T47D (cell line): ENCODE data around the gene EIF5.

Experiments
- DNase-seq, 2 experiments: peaks; one replicate each; pipeline versions ENCODE4 v3.0.0 to v3.0.0-alpha.2; 2011 to 2012; ENCODE audit warnings: low read depth in 1 of 2, low spot score in 1 of 2
- JUND ChIP-seq: IDR thresholded peaks from 2 replicates; pipeline ENCODE4 v1.6.1; 2012; ENCODE audit warnings: low read depth
- in situ Hi-C: cut with HindIII; loops from 2 replicates; pipeline ENCODE4 v1.10.0; 2016; ENCODE audit warnings: low sequenced_read_pairs, low pct_unique_long_range_greater_than_20kb

The EIF5 gene

GRCh38 chr14:103296007-103296406 is 38.0 kb upstream of the EIF5 start:
- DNase-seq = peak in 1 of 2 experiments; percentile 39
- TF ChIP-seq JUND = no peak
- in situ Hi-C loops = no loop called here

GRCh38 chr14:103296987-103297386 is 37.0 kb upstream of the EIF5 start:
- in situ Hi-C loops = no loop called here
- TF ChIP-seq JUND = no peak

DNA sequence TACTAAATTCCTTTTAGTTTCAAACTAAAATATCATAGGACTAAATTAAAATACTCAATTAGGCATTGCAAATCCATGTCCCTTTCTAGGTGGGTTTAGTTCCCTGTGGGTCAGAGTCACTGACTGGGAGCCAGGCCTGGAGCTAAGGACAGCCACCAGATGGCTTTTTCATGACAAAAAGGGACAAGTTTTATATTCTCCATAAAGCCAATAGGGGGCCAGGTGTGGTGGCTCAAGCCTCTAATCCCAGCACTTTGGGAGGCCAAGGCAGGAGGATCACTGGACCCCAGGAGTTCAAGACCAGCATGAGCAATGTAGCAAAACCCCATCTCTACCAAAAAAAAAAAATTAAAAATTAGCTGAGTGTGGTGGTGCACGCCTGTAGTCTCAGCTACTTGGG is 35.4 kb upstream of the EIF5 start:
- in situ Hi-C loops = no loop called here
- no peak for DNase-seq
- no peak for TF ChIP-seq JUND

More at GRCh38 chr14:103296987-103297386, 37.0 kb upstream of the EIF5 start:
- no peak for DNase-seq

DNA sequence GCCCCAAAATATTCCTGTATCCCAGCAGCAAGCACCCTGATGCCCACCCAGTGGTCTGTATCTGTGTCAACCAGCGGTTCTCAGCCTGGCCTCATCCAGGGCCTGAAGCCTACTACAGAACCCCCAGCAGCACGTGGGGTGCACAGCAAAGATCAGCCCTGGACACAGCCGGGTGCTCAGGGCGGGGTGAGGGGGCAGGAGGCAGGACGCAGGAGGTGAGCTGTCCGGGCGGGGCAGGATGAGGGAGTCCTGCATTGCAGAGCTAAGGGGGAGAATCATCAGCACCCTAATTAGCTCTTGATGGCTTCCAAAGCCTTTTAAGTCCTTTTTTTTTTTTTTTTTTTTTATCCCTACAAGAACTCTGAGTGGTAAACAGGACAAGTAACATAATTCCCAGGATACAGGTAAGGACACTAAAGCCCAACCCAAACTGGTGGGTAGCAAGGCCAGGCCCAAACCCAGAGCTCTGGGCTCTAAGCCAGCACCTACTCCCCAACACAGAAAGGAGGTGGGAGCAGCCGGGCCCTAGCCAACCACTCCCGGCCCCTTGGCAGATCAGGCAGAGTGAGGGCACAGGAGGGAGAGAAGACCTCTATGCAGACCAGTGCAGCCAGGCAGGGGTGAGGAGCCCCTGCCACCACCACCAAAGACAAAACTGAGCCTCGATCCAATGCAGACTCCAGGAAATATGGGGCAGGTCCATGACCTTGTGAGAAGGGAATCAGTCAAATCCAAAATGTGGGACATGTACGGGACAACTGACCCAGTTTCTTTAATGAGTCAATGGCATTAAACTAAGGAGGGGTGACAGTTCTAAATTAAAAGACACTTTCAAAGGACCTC is 32.3 kb upstream of the EIF5 start:
- TF ChIP-seq JUND = no peak
- in situ Hi-C loops = no loop called here
- no peak for DNase-seq

- in situ Hi-C loops = no loop called here
- TF ChIP-seq JUND = no peak
- no peak for DNase-seq
These were observed 31.1 kb upstream of the EIF5 start for GRCh38 chr14:103302966-103303365.

DNA sequence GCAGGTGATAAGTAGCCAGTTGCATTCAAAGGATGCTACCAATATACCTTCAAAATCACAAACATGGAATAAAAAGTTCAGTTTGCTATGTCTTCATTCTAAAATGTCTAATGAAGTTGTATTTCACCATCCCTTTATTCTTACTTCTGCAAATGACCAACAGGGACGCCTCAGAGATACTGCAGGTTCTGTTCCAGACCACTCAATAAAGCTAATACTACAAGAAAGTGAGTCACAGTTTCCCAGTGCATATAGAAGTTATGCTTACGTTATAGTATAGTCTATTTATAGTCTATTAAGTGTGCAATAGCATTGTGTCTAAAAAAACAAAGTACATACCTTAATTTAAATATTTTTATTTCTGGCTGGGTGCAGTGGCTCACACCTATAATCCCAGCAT is 29.3 kb upstream of the EIF5 start:
- in situ Hi-C loops = no loop called here
- TF ChIP-seq JUND = no peak
- DNase-seq = no peak

DNA sequence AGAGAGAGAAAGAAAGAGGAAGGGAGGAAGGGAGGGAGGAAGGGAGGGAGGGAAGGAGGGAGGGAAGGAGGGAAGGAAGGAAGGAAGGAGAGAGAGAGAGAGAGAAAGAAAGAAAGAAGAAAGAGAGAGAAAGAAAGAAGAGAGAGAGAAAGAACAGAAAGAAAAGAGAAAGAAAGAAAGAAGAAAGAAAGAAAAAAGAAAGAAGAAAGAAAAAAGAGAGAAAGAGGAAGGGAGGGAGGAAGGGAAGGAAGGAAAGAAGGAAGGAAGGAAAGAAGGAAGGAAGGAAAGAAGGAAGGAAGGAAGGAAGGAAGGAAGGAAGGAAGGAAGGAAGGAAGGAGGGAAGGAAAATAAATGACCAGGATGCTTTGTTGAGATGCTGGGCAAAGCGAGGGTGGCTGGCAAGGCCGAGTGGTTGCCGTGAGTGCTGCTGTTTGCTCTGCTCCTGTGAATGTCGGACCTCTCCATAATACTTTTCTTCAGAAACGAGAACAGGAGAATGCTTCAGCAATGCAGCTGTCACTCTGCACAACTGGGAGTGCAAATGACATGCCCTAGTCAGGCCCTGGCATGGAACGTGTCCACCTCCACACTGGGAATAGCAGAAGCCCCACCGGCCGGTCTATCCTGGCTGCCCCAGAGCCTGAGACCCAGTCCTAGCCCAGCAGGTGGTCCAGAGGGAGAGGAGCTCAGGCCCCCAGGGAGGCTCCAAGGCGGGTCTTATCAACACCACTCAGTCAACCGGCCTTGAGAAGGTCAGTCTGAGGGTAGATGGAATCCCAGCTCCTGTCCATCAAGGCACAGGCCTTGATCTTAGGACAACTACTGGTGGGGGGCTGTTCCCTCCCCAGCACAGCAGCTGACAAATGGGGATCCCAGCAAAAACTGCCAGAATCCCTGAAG is 25.1 kb upstream of the EIF5 start:
- DNase-seq = no peak
- in situ Hi-C loops = no loop called here

DNA sequence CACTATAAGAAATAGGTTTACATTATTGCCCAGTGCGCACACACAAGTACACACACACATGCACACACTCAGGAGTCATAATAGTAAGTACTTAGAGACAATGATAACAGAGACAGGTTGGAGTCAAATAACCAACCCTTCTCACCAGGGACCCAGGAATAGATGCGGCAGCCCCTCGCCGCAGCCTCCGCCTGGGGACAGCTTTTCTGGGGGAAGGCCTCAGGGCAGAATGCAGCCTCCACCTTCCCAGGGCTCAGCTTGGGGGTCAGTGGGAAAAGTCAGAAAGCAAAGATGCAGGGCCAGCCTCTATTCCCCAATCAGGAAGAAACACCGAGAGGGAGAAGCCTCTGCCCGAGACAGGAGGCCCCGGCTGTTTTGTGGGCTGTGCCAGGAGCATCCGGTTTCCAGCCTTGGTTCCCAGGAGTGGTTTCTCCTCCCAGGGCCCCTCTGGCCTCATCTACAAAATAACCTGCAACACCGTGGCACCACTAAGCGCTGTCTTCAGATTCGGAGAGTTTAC is 23.4 kb upstream of the EIF5 start:
- TF ChIP-seq JUND = no peak
- no peak for DNase-seq
- in situ Hi-C loops = no loop called here

More for the DNA sequence above, 25.1 kb upstream of the EIF5 start:
- no peak for TF ChIP-seq JUND

- in situ Hi-C loops = no loop called here
- DNase-seq = no peak
- no peak for TF ChIP-seq JUND
These were observed 22.7 kb upstream of the EIF5 start for GRCh38 chr14:103311171-103311997.

DNA sequence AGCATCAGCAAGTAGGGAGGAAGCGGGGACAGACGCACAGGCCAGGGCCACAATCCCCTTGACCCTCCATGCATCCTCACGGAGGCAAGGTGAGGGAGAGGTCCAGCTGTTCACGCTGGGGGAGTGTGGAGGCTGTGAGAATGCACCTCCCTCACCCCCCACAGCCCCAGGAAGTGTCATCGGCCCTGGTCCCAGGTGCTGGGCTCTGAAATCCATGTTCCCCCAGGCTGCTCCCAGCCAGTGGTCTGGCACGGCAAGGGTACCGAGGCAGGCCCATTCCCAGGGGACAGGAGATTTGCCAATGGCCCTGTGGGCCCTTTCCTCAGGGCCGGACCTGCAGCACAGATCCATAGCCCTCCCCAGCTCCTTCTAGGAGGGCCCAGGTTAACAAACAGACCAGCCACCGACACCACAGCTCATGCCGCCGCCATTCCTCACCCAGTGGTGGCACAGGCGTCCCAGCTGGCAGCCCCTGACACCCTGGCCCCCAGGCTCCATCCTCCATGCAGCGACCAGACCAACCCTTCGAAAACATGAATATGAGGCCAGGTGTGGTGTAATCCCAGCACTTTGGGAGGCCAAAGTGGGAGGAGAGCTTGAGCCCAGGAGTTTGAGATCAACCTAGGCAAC is 21.9 kb upstream of the EIF5 start:
- no peak for DNase-seq
- in situ Hi-C loops = no loop called here
- no peak for TF ChIP-seq JUND

- TF ChIP-seq JUND = no peak
- DNase-seq = no peak
- in situ Hi-C loops = no loop called here
These were observed 20.3 kb upstream of the EIF5 start for GRCh38 chr14:103313704-103314103.

DNA sequence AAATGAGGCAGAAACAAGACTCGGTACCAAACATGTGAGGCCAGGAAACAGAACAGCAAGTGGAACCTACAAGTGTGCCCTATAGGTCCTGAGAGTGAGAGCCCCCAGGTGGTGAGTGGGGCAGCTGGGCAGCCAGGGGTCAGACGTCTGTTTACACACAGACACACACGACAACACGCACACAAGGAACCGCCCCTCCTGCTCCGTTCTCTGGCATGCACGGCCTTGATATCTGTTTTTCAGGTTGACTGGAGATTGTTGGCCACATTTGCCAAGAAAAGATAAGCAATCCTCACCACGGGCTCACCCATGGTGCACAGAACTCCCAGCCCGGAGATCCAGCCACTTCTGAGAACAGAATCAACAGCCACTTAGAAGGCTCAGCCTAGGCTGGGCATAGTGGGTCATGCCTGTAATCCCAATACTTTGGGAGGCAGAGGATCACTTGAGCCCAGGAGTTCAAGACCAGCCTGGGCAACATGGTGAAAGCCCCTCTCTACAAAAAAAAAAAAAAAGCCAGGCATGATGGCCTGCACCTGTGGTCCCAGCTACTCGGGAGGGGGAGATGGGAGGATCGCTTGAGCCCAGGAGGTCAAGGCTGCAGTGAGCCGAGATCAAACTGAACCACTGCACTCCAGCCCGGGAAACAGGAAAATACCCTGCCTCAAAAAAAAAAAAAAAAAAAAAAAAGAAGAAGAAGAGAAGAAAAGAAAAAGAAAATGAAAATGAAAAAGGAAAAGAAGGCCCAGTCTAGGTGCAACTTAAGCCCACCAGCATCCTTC is 19.4 kb upstream of the EIF5 start:
- TF ChIP-seq JUND = no peak
- in situ Hi-C loops = no loop called here
- DNase-seq = no peak
